Activated T-cell treated with anti-CD3 and anti-CD28 coated beads, Interleukin-2, amount 50 U/mL, for 24 hours (primary cell): ENCODE measurements around the gene DNASE1.
A peak's percentile ranks its signal among the peaks of the same experiment; 100 is the strongest.

Experiments
- DNase-seq: peaks from one replicate; pipeline ENCODE4 v3.0.0-alpha.2; 2020
- H3K27ac Mint-ChIP-seq: 2 replicates; pipeline ENCODE4 v1.8.0; 2020; ENCODE audit warnings: mild to moderate bottlenecking, mixed read lengths
- H3K27me3 Mint-ChIP-seq: 2 replicates; pipeline ENCODE4 v1.8.0; 2020; ENCODE audit warnings: mixed read lengths
- H3K36me3 Mint-ChIP-seq: 2 replicates; pipeline ENCODE4 v1.8.0; 2020; ENCODE audit warnings: low read depth, mixed read lengths
- H3K4me1 Mint-ChIP-seq: 2 replicates; pipeline ENCODE4 v1.8.0; 2020; ENCODE audit warnings: low read depth, mixed read lengths
- H3K4me3 Mint-ChIP-seq: 2 replicates; pipeline ENCODE4 v1.8.0; 2020; ENCODE audit warnings: mild to moderate bottlenecking, moderate library complexity, mixed read lengths
- H3K9me3 Mint-ChIP-seq: 2 replicates; pipeline ENCODE4 v1.8.0; 2020; ENCODE audit warnings: mixed read lengths

DNASE1 gene

DNA sequence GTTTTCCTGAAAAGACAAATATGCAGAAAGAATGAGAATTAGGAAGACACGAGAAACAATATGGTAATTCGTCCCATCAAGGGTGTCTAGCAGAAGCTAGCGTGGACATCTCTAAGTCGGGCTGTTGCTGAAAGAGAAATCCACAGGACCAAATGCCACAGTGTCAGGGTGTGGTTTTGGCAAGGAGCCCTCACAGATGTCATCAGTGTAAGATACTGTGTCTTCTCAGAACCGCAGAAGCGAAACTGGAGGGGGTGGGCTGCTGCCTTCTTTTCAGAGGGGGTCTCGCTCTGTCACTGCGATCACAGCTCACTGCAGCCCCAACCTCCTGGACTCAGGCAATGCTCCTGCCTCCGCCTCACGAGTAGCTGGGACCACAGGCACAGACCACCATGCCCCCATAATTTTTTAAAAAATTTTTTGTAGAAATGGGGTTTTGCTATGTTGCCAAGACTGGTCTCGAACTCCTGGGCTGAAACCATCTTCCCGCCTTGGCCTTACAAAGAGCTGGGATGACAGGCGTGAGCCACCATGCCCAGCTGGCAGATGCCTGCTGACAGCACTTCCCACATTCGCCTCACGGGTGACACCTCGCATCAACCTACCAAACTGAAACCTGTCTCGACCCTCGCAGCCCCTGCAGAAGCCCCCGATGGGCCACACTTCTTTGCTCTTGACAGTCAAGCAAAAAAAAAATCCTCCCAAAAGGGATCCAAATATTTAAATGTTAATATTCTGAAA is 36.7 kb downstream of the DNASE1 start:
- DNase-seq: no peak
- Mint-ChIP-seq H3K27ac (peak overlapping the region; percentile 76), H3K4me3 (no peak overlapping the region), H3K27me3 (no peaks in the 10 kb centered on the region), H3K4me1 (peaks cover 17% of the 10 kb centered on the region), H3K9me3 (no peaks in the 10 kb centered on the region), H3K36me3 (peaks cover 87% of the 10 kb centered on the region)

- DNase-seq: no peak
Observed at GRCh38 chr16:3691761-3692160, 37.3 kb downstream of the DNASE1 start.

DNA sequence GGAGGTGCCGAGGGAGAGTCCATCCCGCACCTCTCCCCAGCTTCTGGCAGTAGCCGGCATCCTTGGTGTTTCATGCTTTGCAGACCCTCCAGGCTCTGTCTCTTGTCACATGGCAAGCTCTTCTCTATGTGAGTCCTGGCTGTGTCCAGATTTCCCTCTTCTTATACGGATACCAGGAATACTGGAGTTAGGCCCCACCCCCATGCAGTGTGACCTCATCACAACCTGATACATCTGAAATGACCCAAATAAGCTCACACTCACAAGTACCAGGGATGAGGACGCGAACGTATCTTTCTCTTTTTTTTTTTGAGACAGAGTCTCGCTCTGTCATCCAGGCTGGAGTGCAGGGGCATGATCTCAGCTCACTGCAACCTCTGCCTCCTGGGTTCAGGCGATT is 39.6 kb downstream of the DNASE1 start:
- peaks cover 71% of the 10 kb centered on the region for H3K36me3 Mint-ChIP-seq
- H3K9me3 Mint-ChIP-seq: no peaks in the 10 kb centered on the region
- H3K27ac Mint-ChIP-seq: no peak overlapping the region
- H3K4me1 Mint-ChIP-seq: peaks cover 20% of the 10 kb centered on the region
- H3K27me3 Mint-ChIP-seq: no peaks in the 10 kb centered on the region
- DNase-seq: no peak
- H3K4me3 Mint-ChIP-seq: no peak overlapping the region

More at GRCh38 chr16:3691761-3692160, 37.3 kb downstream of the DNASE1 start:
- peaks cover 17% of the 10 kb centered on the region for H3K4me1 Mint-ChIP-seq
- peaks cover 86% of the 10 kb centered on the region for H3K36me3 Mint-ChIP-seq
- no peak overlapping the region for H3K4me3 Mint-ChIP-seq
- H3K9me3 Mint-ChIP-seq: no peaks in the 10 kb centered on the region
- no peaks in the 10 kb centered on the region for H3K27me3 Mint-ChIP-seq
- no peak overlapping the region for H3K27ac Mint-ChIP-seq

- no peak overlapping the region for H3K4me3 Mint-ChIP-seq
- no peaks in the 10 kb centered on the region for H3K9me3 Mint-ChIP-seq
- H3K27ac Mint-ChIP-seq: no peak overlapping the region
- no peaks in the 10 kb centered on the region for H3K27me3 Mint-ChIP-seq
- no peak for DNase-seq
- H3K4me1 Mint-ChIP-seq: peaks cover 24% of the 10 kb centered on the region
- H3K36me3 Mint-ChIP-seq: peaks cover 64% of the 10 kb centered on the region
Observed at GRCh38 chr16:3695610-3696369, 41.3 kb downstream of the DNASE1 start.

- DNase-seq: no peak
- H3K27me3 Mint-ChIP-seq: no peaks in the 10 kb centered on the region
Observed at GRCh38 chr16:3696425-3697218, 42.1 kb downstream of the DNASE1 start.

GRCh38 chr16:3698941-3699340 is 44.5 kb downstream of the DNASE1 start:
- peaks cover 71% of the 10 kb centered on the region for H3K36me3 Mint-ChIP-seq
- no peaks in the 10 kb centered on the region for H3K9me3 Mint-ChIP-seq
- H3K4me3 Mint-ChIP-seq: no peak overlapping the region
- no peaks in the 10 kb centered on the region for H3K27me3 Mint-ChIP-seq
- no peak for DNase-seq
- no peak overlapping the region for H3K27ac Mint-ChIP-seq
- H3K4me1 Mint-ChIP-seq: peaks cover 21% of the 10 kb centered on the region

More at GRCh38 chr16:3696425-3697218, 42.1 kb downstream of the DNASE1 start:
- no peaks in the 10 kb centered on the region for H3K9me3 Mint-ChIP-seq
- peaks cover 24% of the 10 kb centered on the region for H3K4me1 Mint-ChIP-seq
- no peak overlapping the region for H3K27ac Mint-ChIP-seq
- no peak overlapping the region for H3K4me3 Mint-ChIP-seq
- H3K36me3 Mint-ChIP-seq: peaks cover 65% of the 10 kb centered on the region

DNA sequence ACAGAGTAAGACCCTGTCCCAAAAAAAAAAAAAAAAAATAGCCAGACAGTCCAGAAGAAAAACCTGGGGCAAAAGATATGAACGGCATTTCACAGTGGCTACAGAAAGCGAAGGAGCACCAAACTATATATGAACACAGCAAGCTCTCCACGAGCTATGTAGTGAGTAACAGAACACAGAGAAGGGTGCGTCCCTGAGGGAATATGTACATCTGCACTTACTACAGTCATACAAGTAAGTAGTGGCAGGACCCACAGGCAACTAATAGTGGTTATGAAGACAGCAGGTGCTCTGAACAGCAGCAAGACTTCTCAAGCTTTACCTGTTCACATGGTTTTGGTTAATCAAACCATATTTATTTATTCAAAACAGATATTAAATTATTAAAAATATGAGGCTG is 47.0 kb downstream of the DNASE1 start:
- peaks cover 21% of the 10 kb centered on the region for H3K4me1 Mint-ChIP-seq
- H3K27me3 Mint-ChIP-seq: no peaks in the 10 kb centered on the region
- H3K36me3 Mint-ChIP-seq: peaks cover 68% of the 10 kb centered on the region
- no peak overlapping the region for H3K27ac Mint-ChIP-seq
- no peaks in the 10 kb centered on the region for H3K9me3 Mint-ChIP-seq
- H3K4me3 Mint-ChIP-seq: no peak overlapping the region
- no peak for DNase-seq

GRCh38 chr16:3702082-3702481 is 47.6 kb downstream of the DNASE1 start:
- H3K27ac Mint-ChIP-seq: no peak overlapping the region
- H3K4me1 Mint-ChIP-seq: peaks cover 24% of the 10 kb centered on the region
- no peak for DNase-seq
- no peaks in the 10 kb centered on the region for H3K9me3 Mint-ChIP-seq
- no peaks in the 10 kb centered on the region for H3K27me3 Mint-ChIP-seq
- H3K4me3 Mint-ChIP-seq: no peak overlapping the region
- H3K36me3 Mint-ChIP-seq: peaks cover 68% of the 10 kb centered on the region

DNA sequence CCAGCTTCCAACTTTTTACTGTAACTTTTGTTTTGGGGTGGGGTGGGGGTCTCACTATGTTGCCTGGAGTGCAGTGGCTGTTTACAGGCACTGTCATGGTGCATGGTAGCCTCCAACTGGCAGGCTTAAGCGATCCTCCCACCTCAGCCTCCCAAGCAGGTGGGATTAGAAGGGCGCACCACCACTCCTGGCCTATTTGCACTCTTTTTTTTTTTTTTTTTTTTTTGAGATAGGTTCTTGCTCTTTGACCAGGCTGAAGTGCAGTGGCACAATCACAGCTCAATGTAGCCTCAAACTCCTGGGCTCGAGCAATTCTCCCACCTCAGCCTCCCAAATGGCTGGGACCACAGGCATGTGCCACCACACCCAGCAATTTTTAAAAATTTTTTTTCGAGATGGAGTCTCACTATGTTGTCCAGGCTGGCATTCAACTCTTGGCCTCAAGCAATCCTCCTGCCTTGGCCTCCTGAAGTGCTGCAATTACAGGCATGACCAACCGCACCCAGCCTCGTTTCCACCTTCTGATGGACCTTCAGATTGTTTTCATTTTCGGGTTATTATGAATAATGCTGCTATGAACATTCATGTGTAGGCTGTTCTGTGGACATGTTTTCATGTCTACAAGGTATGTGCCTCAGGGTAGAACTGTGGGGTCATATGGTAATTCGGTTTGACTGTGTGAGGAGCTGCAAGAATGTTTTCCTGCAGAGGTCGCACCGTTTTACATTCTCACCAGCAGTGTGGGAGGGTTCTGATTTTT is 51.9 kb downstream of the DNASE1 start:
- Mint-ChIP-seq H3K4me3 (no peak overlapping the region), H3K36me3 (peaks cover 73% of the 10 kb centered on the region), H3K27me3 (no peaks in the 10 kb centered on the region), H3K9me3 (no peaks in the 10 kb centered on the region), H3K4me1 (peaks cover 14% of the 10 kb centered on the region), H3K27ac (no peak overlapping the region)
- no peak for DNase-seq
